ENCODE results near the gene SMURF2.

The SMURF2 gene

GRCh38 chr17:64565563-64565962 is 96.5 kb downstream of the SMURF2 start:
- TF ChIP-seq POLR2AphosphoS5 (IDR thresholded peaks at IDR 0.05; ENCODE audit: low read depth, low read length) (no peak), TAF1 (IDR thresholded peaks at IDR 0.05; ENCODE audit: borderline replicate concordance, insufficient read depth, low read length) (no peak), FOXP2 (optimal IDR thresholded peaks at IDR 0.05; ENCODE audit: borderline replicate concordance, extremely low read depth, extremely low read length, insufficient read depth) (no peak), REST (IDR thresholded peaks at IDR 0.05; ENCODE audit: insufficient read depth in 1 of 2, low read depth in 2 of 2, low read length in 2 of 2) (no peak), SIN3A (IDR thresholded peaks at IDR 0.05; ENCODE audit: borderline replicate concordance, insufficient read depth, low read length) (no peak)

- TF ChIP-seq SIN3A (IDR thresholded peaks at IDR 0.05; ENCODE audit: borderline replicate concordance, insufficient read depth, low read length) (no peak), POLR2AphosphoS5 (IDR thresholded peaks at IDR 0.05; ENCODE audit: low read depth, low read length) (no peak), REST (IDR thresholded peaks at IDR 0.05; ENCODE audit: insufficient read depth in 1 of 2, low read depth in 2 of 2, low read length in 2 of 2) (no peak), FOXP2 (optimal IDR thresholded peaks at IDR 0.05; ENCODE audit: borderline replicate concordance, extremely low read depth, extremely low read length, insufficient read depth) (no peak), TAF1 (IDR thresholded peaks at IDR 0.05; ENCODE audit: borderline replicate concordance, insufficient read depth, low read length) (no peak)
These were observed 98.0 kb downstream of the SMURF2 start for GRCh38 chr17:64564098-64564497.

GRCh38 chr17:64555281-64555680 is 106.8 kb downstream of the SMURF2 start:
- TF ChIP-seq REST (IDR thresholded peaks at IDR 0.05; ENCODE audit: insufficient read depth in 1 of 2, low read depth in 2 of 2, low read length in 2 of 2) (no peak), SIN3A (IDR thresholded peaks at IDR 0.05; ENCODE audit: borderline replicate concordance, insufficient read depth, low read length) (no peak), TAF1 (IDR thresholded peaks at IDR 0.05; ENCODE audit: borderline replicate concordance, insufficient read depth, low read length) (no peak), FOXP2 (optimal IDR thresholded peaks at IDR 0.05; ENCODE audit: borderline replicate concordance, extremely low read depth, extremely low read length, insufficient read depth) (no peak)

GRCh38 chr17:64554028-64554637 is 108.0 kb downstream of the SMURF2 start:
- TF ChIP-seq TAF1 (IDR thresholded peaks at IDR 0.05; ENCODE audit: borderline replicate concordance, insufficient read depth, low read length) (no peak), POLR2AphosphoS5 (IDR thresholded peaks at IDR 0.05; ENCODE audit: low read depth, low read length) (no peak), REST (IDR thresholded peaks at IDR 0.05; ENCODE audit: insufficient read depth in 1 of 2, low read depth in 2 of 2, low read length in 2 of 2) (no peak), FOXP2 (optimal IDR thresholded peaks at IDR 0.05; ENCODE audit: borderline replicate concordance, extremely low read depth, extremely low read length, insufficient read depth) (no peak), SIN3A (IDR thresholded peaks at IDR 0.05; ENCODE audit: borderline replicate concordance, insufficient read depth, low read length) (no peak)

GRCh38 chr17:64551461-64551860 is 110.6 kb downstream of the SMURF2 start:
- no peak for TF ChIP-seq TAF1 (IDR thresholded peaks at IDR 0.05; ENCODE audit: borderline replicate concordance, insufficient read depth, low read length)
- no peak for TF ChIP-seq FOXP2 (optimal IDR thresholded peaks at IDR 0.05; ENCODE audit: borderline replicate concordance, extremely low read depth, extremely low read length, insufficient read depth)
- no peak for TF ChIP-seq SIN3A (IDR thresholded peaks at IDR 0.05; ENCODE audit: borderline replicate concordance, insufficient read depth, low read length)
- no peak for TF ChIP-seq POLR2AphosphoS5 (IDR thresholded peaks at IDR 0.05; ENCODE audit: low read depth, low read length)
